COLO668 (cell line): ENCODE results near the gene TOE1.

ENCODE experiments used
- DNase-seq: peaks from one replicate; lab custom pipeline; 2025; ENCODE audit not compliant: unreplicated experiment; lab: John Stamatoyannopoulos, UW

Gene TOE1

DNA sequence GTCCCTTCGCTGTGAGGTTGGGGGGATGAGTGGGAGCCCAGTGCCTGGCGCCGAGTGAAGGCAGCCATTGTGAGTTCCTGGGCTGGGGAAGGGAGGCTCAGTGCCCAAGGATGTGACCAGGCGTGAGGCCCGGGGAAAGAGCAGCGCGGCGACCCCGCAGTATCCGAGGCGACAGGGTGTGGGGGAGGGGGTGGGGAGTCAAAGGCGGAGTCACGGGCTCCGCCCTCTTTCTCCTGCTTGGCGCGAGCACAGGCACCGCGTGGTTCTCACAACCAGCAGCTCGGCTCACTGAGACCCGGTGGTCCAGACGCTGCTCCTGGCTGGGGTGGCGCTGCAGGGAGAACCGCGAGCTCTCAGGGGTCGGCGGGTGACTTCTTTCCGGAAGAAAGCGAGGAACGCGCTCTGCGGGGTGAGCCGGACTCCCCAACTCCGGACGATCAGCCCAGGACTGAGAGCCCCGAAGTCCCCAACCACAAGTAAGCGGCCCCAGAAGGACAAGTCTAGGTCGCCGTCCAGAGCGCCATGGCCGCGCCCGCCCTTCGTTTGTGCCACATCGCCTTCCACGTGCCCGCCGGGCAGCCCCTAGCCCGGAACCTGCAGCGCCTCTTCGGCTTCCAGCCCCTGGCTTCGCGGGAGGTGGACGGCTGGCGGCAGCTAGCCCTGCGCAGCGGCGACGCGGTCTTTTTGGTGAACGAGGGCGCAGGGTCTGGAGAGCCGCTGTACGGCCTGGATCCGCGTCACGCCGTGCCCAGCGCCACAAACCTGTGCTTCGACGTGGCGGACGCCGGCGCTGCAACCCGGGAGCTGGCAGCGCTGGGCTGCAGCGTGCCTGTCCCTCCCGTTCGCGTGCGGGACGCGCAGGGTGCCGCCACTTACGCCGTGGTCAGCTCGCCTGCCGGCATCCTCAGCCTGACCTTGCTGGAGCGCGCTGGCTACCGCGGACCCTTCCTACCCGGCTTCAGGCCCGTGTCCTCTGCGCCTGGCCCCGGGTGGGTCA is 13.0 kb upstream of the TOE1 start, which contains the start of gene HPDL:
Gene HPDL, plus strand, starts transcription at position 269 of the 997 bp plus-strand sequence. Its CDS starts 254 bp downstream, at position 523.
- peak; percentile 88 for DNase-seq

DNA sequence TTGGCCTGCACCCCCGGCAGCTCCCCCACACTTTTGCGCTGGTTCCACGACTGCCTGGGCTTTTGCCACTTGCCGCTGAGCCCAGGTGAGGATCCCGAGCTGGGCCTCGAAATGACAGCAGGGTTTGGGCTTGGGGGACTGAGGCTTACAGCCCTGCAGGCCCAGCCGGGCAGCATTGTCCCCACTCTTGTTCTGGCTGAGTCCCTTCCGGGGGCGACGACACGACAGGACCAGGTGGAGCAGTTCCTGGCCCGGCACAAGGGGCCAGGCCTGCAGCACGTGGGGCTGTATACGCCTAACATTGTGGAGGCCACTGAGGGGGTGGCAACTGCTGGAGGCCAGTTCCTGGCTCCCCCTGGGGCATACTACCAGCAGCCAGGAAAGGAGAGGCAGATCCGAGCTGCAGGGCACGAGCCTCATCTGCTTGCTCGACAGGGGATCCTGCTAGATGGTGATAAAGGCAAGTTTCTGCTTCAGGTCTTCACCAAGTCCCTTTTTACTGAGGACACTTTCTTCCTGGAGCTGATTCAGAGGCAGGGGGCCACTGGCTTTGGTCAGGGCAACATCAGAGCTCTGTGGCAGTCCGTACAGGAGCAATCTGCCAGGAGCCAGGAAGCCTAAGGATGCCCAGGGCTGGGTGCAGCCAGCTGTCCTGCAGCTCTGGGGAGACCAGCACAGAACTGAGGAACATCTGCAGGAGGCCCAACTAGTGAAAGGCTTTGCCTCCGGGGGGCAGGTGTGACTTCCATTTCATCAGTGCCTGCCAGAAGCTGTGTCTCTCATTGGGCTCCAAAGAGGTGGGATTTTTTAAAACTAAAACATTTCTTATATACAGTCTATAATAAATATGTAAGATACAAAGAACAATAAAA is 12.1 kb upstream of the TOE1 start:
- DNase-seq, result peak; percentile 63

DNA sequence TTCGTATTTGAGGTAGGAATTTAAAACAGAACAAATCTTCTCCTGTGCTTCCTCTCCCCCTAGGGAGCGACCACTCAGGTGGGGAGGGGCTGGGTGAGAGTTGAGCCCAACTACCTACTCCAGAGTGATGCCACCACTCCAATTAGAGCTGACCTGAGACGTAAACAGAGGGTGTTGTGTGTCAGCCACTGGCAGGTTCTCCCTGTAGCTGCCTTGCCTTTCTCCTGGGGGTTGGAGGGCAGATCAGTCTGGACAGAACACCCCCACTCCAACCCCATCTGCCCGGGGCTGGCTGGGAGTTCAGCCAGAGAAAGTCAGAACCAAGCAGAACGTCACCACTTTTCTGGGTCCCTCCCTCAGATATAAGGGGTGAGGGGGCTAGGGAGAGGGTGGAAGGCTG is 11.3 kb upstream of the TOE1 start:
- no peak for DNase-seq

- DNase-seq, result no peak
Observed at GRCh38 chr1:45329445-45329844, 10.5 kb upstream of the TOE1 start.

DNA sequence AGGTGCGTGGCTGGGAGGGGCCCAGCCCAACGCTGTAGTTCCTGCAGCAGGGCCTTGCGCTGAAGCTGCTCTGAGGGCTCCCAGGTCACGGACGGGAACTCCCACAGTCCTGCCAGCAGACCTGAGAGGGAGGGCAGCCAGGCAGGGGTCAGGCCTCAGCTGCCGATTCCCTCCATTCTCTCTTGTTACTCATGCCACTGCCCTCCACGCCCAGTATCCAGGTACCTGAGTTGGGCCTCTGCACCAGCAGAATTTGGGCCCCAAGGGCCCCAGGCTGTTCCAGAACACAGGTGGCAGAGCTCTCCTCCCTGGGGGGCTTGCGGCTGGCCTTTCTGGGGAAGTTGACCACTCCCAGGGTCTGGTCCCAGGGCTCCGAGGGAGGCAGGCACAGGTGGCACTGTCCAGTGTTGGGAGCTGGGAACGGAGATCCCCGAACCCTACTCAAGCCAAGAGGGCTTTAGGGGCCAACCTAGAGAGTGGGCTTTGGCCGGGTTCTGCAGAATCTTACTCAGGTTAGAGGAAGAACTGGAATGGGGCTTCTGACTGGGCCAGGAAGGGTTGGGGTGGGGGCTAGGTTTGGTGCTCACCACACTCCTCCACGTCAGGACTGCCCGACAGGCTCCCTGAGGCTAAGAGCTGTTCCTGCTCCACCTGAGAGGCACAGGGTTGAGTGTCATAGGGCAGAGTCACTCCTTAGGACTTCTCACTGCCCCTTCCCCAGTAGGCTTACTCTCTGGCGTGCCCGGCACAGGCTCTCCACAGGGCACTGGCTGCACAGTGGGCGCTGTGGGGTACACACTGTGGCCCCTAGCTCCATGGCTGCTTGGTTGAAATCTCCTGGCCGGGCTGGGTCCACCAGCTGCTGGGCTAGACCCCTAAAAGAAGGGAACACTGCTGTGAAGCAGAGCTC is 8.3 kb upstream of the TOE1 start:
- no peak for DNase-seq

DNA sequence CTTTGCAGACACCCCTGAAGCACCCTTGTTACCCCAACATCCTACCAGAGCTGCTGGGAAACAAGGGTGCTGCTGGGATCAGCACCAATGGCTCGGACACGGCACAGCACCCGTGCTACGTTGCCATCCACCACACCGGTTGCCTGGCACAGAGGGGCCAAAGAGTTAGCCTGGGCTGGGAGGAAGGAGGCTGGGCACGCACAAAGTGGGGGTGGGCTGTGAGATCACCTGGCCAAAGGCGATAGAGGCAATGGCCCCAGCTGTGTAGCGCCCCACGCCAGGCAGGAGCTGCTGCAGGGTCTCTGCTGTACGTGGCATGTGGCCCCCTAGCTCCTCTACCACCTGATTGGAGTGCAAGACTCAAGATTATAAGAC is 7.6 kb upstream of the TOE1 start:
- DNase-seq, result no peak

- DNase-seq, result no peak
Observed at GRCh38 chr1:45334308-45335245, 5.4 kb upstream of the TOE1 start.

GRCh38 chr1:45335855-45336324 is 4.1 kb upstream of the TOE1 start:
- no peak for DNase-seq

GRCh38 chr1:45337630-45338325 is 2.2 kb upstream of the TOE1 start:
- no peak for DNase-seq

DNA sequence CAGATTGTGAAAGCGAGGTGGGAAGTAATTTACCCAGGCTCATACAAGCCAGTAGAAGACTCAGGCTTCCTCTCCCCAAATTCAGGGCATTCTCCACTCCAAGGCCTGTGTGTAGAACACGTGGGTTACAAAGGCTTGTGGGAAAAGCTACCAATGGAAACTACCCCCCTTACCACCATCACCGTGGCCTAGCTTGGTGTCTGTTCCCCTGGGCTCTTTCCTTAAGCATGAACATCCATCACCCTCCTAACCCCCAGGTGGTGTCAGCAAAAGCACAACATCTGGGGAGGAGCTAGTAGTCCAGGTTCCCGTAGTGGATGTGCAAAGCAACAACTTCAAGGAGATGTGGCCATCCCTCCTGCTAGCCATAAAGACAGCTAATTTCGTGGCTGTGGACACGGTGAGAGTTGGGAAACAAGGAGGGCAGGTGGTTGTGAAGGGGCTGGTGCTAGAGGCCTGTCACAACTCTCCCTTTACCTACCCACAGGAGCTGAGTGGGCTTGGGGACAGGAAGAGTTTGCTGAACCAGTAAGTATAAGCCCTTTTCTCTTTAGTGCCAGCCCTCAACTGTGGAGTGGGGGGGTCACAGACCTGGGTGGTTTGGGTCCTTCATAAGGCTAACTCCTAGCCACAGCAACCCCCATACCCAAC is 971 bp downstream of the TOE1 start:
- DNase-seq, result peak; percentile 48

DNA sequence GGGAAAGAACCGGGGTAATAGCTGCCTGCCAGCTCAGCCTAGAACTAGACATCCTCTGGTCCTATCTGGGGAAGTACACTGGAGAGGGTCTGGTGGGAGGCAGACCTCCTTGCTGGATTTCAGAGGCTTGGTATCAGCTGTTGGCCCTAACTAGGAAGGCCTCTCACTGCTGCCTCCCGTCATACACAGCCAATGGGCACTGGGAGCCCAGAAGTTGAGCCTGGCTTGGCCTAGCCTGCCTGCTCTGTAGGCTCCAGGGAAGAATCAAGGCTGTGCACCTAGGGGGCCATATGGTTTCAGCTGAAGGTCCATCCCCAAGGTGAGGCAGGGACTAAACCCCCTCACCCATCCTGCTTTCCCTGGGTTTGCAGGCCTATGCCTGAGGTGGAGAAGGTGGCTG is 4.5 kb downstream of the TOE1 start:
- DNase-seq, result no peak

DNA sequence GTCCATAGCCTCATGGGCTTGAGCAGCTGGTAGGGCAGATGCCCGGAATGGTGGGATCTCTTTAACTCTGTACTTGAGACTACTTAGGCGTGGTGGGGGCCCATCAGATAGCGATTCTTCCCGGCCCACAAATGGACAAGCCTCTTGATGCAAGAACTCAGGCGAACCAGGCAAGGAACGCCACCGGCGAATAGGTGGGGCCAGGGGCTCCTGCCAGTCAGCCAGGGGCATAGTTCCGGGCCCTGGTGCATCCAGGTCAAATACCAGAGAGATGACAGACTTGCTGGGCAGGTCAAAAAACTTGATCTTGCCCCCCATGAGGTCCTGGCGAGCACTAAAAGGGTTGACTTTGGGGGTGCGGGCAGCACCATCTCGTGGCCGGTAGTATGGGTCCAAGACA is 5.0 kb downstream of the TOE1 start:
- no peak for DNase-seq

- no peak for DNase-seq
Observed at GRCh38 chr1:45346473-45346872, 6.5 kb downstream of the TOE1 start.

- DNase-seq, result no peak
Observed at GRCh38 chr1:45348020-45348419, 8.1 kb downstream of the TOE1 start.

DNA sequence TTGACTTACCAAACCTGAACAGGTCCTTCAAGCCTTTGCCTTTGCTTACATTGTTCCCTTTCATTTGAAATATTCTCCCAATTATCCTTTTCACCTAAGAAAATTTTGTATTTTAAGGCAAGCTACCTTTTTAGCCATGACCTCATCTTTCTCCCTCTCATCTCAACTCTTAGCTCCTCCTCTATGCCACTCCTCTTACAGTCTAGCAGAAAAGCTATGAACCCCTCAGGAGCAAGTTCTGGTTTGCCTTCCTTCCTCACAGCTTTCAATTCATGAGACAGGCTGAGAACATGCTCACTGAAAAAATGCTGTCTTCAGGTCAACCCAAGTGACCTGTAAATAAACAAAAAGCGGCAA is 8.6 kb downstream of the TOE1 start:
- DNase-seq, result no peak

- DNase-seq, result no peak
Observed at GRCh38 chr1:45348966-45349677, 9.2 kb downstream of the TOE1 start.

DNA sequence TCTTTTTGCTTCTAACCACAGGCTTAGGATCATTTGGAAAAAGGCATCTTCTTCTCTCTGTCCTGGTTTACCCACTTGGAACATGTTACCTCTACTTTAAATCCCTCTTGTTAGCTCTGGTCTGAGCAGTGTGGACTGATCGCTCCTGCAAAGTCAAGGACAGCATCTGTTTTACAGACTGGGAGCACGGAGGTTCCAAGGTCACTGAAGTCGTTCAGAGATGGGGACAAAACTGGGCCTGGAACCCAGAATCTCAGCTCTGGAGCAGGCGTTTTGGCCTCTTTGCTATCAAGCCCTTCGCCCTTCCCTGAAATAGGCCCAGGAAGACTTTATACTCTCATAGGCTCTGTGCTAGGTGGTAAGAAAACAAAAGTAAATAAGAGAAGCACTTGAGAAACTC is 11.5 kb downstream of the TOE1 start:
- no peak for DNase-seq

- no peak for DNase-seq
Observed at GRCh38 chr1:45353685-45354084, 13.7 kb downstream of the TOE1 start.
